GM21367 (cell line): ENCODE results near the gene PHF1.
"Not testable (repeated sequence)": the region's sequence is repeated elsewhere in the genome, so short reads cannot be mapped to it uniquely, and the experiment has no call there.

Experiments used
- ATAC-seq: cut with Tn5 transposase; IDR thresholded peaks from one replicate; pipeline ENCODE4 v1.9.1; 2021; ENCODE audit not compliant: unreplicated experiment

The PHF1 gene

DNA sequence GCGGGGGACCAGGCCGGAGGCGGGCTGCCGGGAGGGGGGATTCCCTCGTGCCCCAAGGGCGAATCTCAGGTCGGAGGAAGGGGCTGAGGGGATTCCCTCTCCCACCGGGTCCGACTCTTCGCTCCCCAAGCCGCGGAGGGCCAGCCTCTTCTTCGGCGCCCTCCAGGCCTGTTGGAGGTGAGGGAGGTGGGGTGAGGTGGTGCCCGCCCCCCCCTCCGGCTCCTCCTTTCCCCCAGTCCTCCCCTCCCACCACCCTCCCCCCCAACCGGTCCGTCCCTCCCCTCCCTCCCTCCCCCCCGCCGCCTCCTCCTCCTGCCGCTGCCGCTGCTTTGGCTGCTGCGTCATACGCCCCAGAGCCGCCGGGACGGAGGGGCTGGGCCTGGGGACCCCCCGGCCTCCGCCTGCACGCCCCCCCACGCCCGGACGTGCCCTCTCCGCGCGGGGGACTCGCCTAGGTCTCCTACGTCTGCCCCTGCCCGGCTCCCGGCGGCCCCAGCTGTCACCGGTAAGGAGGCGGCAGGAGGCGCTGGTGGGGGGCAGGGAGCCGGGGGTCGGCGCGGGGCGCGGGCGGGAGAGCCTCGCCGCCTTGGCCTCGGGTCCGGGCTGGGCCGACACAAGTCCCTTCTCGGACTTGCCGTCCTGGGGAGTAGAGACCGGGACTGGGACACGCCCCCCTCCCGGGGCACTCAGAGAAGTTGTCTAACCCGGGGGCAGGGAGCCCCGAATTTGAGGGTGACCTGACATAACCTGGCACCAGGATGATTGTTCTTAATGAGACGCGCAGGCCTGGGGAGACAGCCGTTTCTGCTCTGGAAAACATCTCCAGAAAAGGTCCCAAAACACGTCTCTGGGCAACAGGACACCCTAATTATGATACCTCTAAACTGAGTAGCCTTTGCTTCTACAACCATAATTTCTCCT, at the start of gene PHF1:
PHF1 (plus strand) TSS at position 304 of the 921 bp plus-strand sequence. CDS start 1,250 bp downstream, outside the sequence.
- ATAC-seq = peak; percentile 28

DNA sequence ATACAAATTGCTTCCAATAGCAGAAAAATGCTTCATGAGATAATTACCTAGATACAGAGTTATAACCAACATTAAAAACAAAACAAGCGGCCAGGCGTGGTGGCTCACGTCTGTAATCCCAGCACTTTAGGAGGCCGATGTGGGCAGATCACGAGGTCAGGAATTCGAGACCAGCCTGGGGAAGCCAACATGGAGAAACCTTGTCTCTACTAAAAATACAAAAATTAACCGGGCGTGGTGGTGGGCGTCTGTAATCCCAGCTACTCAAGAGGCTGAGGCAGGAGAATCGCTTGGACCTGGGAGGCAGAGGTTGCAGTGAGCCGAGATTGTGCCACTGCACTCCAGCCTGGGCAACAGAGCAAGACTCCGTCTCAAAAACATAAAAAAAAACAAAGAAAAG, 47.3 kb upstream of the PHF1 start:
- not testable (repeated sequence) for ATAC-seq

DNA sequence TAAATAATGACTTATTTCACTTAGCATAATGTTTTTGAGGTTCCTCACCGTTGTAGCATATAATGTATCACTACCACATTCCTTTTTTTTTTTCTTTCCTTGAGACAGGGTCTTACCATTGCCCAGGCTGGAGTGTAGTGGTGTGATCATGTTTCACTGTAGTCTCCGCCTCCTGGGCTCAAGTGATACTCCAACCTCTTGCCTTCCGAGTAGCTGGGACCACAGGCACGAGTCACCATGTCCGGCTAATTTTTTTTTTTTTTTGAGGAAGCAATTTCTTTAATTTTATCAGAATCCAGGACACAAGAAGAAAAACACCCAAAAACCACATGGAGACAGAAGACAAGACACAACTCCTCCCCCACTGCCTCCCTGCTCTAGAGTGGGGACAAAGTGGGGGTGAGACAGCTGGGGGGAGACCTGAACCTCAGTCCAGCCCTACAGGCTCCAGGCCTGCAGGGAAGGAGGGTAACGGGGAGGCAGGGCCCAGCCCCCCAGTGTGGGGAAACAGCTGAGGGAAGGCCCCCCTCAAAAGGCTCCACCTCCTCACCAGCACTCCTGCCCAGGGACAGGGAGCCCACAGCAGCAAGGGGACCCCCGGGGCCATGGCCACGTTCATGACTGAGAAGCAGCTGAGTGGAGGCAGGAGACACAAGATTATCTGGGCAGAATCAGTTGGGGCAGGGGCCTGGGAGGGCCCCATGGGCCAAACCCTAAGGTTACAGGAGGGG, 46.2 kb upstream of the PHF1 start:
- not testable (repeated sequence) for ATAC-seq

DNA sequence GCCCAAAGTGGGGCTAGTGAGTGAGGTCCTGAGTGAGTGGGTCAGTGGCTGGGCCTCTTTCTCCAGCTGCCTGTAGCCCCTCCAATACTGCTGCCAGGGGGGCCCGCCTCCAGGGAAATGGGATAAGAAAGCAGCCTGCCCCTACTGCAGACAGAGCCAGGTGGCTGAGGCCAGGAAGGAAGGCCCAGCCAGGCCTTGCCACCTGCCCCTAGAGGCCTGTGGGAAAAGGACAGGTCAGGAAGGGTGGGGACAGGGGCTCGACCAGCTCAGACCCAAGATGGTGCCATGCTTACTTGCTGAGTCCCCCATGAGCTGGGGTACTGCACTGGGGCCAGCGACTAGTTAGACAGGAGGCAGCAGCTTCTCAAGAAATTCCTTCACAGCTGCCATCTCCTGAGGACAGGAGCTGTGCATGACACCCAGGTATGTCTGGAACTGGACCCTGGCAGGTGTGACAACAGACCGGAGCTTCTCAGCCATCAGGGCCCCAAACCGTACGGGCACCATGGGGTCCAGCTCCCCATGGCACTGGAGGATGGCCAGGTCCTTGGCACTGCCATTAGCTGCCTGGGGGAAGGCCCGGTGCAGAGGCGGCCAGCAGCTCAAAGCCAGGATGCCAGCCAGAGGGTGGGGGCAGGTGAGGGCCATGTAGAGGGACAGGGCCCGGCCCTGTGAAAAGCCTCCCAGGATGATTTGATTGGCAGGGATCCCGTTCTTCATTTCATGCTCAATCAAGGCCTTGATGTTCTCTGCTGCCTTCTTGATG, 45.4 kb upstream of the PHF1 start:
- ATAC-seq = not testable (repeated sequence)

DNA sequence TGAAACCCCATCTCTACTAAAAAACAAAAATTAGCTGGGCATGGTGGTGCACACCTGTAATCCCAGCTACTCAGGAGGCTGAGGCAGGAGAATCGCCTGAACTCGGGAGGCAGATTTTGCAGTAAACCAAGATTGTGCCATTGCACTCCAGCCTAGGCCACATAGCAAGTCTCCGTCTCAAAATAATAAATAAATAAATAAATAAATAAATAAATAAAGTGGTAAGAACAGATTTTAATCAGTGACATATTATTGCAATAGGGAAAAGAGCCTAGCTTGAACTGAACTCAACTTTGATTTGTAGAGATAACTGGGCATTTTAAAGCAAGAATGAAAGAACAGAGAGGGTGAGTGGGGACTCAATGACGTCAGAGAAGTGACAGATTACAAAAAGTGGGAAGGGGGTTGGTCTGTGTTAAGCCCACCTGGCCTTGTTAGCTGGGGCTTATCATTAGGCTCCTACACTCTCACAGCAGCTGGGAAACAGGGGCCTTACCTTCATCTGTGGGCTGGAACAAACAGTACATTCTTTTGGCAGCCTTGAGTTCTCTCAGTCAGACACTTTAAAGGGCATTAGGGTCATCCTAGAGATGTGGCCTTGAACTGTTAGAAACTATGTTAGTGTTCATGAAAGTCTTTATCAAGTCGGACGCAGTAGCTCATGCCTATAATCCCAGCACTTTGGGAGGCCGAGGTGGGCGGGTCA, 43.7 kb upstream of the PHF1 start:
- no peak for ATAC-seq

DNA sequence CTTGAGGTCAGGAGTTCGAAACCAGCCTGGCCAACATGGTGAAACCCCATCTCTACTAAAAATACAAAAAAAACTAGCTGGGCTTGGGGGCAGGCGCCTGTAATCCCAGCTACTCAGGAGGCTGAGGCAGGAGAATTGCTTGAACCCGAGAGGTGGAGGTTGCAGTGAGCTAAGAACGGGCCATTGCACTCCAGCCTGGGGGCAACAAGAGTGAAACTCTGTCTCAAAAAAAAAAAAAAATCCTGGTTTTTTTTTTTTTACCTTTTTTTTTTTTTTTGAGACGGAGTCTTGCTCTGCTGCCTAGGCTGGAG, 43.1 kb upstream of the PHF1 start:
- not testable (repeated sequence) for ATAC-seq

DNA sequence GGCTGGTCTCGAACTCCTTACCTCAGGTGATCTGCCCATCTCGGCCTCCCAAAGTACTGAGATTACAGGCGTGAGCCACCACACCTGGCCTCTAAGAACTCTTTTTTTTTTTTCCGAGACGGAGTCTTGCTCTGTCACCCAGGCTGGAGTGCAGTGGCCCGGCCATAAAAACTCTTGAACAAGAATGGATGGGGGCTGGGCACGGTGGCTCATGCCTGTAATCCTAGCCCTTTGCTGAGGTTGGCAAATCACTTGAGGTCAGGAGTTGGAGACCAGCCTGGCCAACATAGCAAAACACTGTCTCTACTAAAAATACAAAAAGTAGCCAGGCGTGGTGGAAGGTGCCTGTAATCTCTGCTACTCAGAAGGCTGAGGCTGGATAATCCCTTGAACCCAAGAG, 38.9 kb upstream of the PHF1 start:
- not testable (repeated sequence) for ATAC-seq

DNA sequence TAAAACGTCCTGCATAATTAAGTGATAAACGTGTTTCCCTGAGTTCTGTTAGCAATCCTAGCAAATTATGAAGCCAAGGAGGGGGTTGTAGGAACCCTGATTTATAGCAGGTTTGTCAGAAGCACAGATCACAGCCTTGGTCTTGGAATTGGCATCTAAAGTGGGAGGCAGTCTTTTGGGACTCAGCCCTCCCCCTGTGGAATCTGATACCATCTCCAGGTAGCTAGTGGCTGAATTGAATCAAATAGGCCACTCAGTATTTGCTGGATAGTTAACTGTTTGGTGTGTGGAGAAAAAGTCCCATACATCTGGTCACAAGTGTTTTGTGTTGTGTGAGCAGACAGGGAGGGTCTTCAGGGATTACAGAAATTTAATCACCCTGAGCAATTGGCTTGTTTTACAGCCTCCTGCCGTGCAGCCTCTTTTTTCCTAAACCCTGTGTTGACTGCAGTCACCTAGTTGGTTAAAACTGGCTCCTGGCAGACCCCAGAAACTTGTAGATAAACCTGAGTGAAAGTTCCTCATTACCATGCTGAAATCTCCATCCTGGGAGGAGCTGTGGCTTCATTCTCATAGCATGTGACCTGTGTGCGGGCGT, 38.2 kb upstream of the PHF1 start:
- ATAC-seq = no peak

DNA sequence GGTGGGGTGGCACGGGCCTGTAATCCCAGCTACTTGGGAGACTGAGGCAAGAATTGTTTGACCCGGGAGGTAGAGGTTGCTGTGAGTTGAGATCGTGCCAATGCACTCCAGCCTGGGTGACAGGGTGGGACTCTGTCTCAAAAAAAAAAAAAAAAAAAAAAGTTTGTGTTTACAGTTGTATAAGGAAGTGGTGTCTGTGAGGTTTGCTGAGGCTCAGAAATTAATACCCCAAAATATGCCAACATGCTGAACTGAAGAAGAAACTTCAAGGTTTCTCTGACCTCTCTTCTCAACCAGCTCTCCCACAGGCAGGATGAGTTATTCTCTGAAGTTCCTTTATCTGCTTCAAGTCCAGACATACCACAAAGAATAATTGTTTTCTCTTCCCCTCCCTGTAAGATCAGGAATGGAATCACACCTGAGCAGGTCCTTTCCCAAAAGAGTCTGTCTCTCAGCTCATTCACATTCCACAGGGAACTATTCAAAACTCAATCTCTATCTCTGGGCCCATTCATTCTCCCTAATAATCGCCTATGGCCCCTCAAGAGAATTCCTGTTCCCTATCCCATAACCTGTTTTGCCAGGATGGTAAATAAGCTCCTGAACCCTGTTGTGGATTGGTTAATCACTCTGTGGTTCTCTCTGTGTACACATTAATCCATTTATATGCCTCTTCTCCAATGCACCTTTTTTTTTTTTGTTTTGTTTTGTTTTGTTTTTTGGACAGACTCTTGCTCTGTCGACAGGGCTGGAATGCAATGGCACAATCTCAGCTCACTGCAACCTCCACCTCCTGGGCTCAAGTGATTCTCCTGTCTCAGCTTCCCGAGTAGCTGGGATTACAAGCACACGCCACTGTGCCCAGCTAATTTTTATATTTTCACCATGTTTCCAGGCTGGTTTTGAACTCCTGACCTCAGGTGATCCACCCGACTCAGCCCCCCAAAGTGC, 36.6 kb upstream of the PHF1 start:
- no peak for ATAC-seq

DNA sequence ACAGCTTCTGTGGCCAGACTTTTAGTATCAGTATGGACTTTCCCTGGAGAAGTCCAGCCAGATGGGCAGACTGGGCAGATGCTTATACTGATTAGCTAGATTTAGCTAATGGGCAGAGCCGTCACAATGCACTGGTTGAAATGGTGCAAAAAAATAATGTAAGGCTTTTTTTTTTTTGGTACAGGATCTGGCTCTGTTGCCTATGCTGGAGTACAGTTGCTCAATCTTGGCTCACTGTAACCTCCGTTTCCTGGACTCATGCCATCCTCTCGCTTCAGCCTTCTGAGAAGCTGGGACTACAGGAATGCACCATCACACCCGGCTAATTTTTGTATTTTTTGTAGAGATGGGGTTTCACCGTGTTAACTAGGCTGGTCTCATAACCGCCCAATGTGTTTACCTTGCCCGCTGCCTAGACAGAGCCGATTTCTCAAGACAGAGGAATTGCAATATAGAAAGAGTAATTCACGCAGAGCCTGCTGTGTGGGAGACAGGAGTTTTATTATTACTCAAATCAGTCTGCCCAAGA, 35.6 kb upstream of the PHF1 start:
- ATAC-seq = no peak

DNA sequence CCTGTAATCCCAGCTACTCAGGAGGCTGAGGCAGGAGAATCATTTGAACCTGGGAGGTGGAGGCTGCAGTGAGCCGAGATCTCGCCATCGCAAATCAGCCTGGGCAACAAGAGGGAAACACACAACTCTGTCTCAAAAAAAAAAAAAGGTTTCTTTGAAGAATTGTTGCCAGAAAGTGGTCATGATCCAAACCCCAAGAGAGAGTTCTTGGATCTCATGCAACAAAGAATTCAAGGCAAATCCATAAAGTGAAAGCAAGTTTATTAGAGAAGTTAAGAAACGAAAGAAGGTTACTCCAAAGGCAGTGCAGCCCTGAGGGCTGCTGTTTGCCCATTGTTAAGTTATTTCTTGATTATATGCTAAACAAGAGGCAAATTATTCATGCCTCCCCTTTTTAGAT, 33.6 kb upstream of the PHF1 start:
- ATAC-seq = no peak

DNA sequence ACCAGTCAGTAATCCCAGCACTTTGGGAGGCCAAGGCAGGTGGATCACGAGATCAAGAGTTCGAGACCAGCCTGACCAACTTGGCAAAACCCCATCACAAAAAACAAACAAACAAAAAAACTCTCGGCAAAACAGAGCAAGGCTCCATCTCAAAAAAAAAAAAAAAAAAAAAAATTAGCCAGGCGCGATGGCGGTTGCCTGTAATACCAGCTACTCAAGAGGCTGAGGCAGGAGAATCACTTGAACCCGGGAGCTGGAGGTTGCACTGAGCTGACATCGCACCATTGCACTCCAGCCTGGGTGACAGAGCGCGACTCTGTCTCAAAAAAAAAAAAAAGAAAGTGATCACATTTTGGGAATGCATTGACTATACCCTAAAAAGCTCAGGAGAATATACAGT, 31.6 kb upstream of the PHF1 start:
- not testable (repeated sequence) for ATAC-seq

DNA sequence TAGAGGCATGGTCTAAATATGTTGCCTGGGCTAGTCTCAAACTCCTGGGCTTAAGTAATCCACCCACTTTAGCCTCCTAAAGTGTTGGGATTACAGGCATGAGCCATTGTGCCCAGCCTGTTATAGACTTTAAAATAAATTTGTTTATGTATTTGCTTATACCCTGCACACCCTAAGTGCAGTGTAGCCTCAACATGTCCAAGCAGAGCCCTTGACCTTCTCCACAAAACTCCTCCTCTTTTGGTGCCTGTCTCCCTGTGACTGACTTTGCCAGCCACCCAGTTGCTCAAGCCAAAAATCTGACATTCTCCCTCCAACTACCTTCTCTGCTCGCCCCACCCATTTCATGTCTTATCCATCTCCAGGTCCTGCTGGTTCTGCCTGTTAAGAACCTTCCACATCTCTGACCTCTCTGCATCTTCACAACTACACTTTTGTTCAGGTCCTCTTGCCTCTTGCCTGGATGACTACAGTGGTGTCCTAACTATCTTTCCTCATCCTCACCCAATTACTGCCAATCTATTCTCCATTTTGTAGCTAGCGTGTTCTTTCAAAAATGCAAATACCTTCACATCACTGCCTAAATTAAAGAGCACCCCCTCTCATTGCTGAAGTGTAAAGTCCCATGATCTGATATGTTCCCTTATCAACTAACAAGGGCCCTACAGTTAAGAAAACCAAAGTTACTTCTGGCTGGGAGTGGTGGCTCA, 30.4 kb upstream of the PHF1 start:
- no peak for ATAC-seq

DNA sequence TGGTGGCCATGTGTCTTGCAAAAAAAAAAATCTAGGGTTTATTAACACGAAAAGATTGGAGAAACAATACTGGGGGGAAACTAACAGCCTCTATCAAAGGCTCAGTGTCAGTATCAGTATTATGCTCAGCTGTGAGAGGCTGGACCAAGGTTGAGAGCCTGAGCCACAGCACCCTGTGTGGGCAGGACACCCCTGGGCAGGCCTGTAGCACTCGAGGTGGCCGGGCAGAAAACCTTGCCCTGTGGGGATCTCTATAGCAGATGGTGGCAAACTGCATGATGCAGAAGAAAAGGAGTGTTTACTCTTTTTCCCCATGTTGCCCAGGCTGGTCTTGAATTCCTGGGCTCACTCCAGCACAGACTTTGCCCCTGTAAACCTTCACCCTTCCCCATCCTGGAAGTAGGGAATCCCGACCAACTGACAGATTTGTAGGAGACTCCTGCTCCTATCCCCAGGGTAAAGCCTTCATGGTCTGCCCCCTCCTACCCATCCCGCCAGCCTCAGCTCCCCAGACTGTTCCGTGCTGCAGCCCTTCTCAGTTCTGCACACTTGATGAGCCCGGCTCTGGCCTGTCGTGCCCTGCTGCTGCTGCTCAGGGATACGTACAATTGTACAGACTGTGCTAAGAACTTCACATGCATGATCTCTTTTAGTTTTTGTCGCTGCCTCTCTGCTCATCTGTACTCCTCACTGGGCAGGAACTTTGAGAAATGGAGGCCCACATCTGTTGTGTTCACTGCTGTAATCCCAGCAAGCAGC, 27.2 kb upstream of the PHF1 start:
- ATAC-seq = no peak

DNA sequence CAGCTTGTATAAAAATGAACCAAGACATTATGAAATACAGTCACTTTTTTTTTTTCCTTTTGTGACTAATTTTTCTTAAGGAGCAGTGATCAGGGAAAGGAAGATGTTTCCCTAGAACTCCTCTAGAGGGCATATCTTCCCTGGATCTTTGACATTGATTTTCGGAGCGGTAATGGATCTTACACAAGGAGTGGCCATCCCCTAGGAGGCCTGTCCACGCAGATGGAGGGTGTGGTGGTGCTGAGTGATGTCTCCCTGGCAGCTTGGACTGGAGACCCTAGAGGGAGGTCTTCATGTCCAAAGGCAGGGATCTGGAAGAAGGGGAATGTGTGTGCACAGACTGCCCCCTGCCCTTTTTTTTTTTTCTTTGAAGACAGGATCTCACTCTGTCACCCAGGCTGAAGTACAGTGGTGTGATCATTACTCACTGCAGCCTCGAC, 26.2 kb upstream of the PHF1 start:
- ATAC-seq = no peak

DNA sequence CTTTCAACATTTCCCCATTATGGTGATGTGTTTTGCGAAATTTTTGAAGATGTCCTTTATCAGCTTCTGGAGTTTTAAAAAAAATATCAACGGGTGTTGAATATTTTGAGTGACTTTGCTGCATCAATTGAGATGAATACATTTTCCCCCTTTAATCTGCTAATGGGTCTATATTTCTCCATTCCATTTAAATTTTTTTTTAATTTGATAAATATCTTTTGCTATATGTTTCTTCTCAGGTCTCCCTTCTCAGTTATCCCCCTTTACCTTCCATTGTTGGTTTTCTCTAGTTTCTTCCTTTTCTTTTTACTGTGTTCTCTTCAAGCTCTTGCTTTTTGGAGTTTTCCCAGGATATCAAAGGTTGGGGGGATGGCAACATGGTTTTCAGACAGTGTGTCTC, 20.6 kb upstream of the PHF1 start:
- ATAC-seq = no peak

DNA sequence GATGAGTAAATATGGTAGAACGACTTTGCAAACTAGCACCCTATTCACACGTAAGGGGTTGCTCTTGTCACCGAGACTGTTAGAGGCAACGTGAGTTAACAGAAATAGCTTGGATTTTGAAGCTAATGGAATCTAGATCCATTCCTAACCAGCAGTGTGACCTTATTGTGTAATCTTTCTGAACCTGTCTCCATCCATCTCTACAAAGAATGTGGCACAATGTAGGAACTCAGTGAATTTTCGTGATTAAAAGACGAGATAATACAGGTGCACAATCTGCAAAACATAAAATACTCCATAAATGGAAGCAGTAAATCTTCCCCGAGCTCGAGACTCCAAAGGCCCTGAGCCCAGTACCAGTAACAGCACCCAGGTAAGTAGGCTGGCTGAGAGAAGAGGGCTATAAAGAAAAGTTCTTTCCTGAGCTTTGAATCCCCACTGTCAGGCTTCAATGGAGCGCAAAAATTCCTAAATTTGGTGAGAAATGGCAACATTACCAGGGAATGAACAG, 20.0 kb upstream of the PHF1 start:
- ATAC-seq = no peak
